SK-MEL-5 (cell line): ENCODE results near the gene SEMA5B. TPM values are rescaled to one million over a fixed set of nuclear protein-coding genes. Genes with fewer than 3 reads are reported as not detected.

Experiments used
- DNase-seq: peaks from one replicate; pipeline ENCODE4 v3.0.0-alpha.2; 2016; ENCODE audit warnings: low read depth, low spot score
- in situ Hi-C: cut with HindIII; loops from 2 replicates; pipeline ENCODE4 v1.10.0; 2016; ENCODE audit warnings: low sequenced_read_pairs, high pct_unique_total_duplicates, low pct_unique_long_range_greater_than_20kb
- total RNA-seq: library from RNA; depleted of rRNA; stranded (reverse); fragments of >200 nt; shearing (Covaris generic); gene quantifications from 2 replicates; pipeline ENCODE4 v1.2.3, GENCODE V29; 2014

The SEMA5B gene
- total RNA-seq, 1 experiment from 2014 or later: not detected

DNA sequence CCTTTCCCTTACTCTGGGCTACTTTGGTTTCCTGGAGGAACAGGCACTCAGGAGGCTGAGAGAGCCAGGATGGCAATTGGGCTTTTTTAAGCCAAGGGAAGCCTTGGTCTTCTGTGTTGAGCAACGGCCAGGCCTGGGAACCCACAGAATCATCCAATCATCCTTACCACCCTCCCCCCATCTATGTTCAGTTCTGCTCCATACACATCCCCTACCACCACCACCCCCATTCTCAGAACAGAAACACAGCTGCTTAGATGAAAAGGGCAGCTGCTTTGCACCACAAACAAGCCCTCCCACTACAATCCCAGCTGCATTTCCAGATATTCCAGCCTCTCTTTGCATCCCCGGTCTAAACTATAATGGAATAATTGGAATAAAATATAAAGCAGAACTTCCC is 21.0 kb downstream of the SEMA5B start:
- DNase-seq: no peak
- in situ Hi-C loops: no loop called here

GRCh38 chr3:123005291-123005690 is 22.3 kb downstream of the SEMA5B start:
- no peak for DNase-seq
- in situ Hi-C loops: no loop called here

DNA sequence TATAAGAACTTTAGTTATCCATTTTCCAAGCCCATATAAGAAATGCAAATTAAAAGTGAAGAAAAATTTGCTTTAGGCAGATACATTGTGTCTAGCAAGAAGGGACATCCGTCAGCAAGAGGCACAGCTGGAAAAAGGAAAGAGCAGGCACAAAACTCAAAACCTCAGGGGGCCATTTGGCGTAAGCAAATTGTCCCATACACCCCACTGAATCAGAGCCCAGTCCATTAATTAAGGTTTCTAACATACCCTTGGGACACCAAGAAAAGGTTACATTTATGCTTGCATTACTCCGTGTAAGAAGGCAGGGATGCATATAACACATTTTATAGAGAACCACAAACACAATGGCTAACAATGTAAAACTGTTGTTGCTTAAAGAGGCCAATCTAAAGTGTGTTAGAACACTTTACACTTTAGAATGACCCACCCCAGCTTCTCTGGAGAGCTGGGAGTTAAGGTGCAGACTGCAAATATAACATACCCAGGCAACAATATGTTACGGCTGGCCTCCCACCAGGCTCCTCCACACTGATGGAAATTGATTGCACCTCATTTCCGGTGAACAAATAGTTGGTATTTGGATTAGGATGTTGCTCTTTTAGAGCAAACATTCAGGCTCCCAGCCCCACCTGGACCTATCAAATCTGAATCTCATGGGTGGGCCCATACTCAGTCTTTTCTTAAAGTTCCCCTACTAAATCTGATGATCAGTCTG is 23.2 kb downstream of the SEMA5B start:
- no peak for DNase-seq
- in situ Hi-C loops: no loop called here

- no peak for DNase-seq
- in situ Hi-C loops: no loop called here
Measured at GRCh38 chr3:123002749-123003497, 24.6 kb downstream of the SEMA5B start.

GRCh38 chr3:123002100-123002748 is 25.3 kb downstream of the SEMA5B start:
- DNase-seq: no peak
- in situ Hi-C loops: no loop called here

DNA sequence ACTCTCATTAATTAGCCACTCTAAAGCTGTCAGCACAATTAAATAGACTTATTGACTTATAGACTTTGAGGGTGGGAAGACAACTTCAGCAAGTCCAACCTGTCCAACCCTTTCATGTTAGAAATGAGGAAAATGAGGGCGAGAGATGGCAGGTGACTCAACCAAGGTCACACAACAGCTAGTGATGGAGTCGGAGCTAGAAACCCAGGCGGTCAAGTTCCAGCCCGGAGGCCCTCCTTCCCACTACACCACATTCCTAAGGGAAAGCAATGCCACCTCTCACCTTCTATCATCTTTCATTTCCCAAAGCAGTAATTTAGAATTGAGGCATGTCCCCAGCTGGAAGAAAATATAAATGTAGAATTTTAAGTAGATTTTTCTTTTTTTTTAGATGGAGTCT is 28.7 kb downstream of the SEMA5B start:
- no peak for DNase-seq
- in situ Hi-C loops: no loop called here

- DNase-seq: no peak
- in situ Hi-C loops: no loop called here
Measured at GRCh38 chr3:122998206-122998605, 29.4 kb downstream of the SEMA5B start.

- in situ Hi-C loops: no loop called here
- DNase-seq: no peak
Measured at GRCh38 chr3:122996038-122996580, 31.5 kb downstream of the SEMA5B start.

- no peak for DNase-seq
- in situ Hi-C loops: no loop called here
Measured at GRCh38 chr3:122994954-122995353, 32.6 kb downstream of the SEMA5B start.

GRCh38 chr3:122993124-122993978 is 34.2 kb downstream of the SEMA5B start:
- no peak for DNase-seq

DNA sequence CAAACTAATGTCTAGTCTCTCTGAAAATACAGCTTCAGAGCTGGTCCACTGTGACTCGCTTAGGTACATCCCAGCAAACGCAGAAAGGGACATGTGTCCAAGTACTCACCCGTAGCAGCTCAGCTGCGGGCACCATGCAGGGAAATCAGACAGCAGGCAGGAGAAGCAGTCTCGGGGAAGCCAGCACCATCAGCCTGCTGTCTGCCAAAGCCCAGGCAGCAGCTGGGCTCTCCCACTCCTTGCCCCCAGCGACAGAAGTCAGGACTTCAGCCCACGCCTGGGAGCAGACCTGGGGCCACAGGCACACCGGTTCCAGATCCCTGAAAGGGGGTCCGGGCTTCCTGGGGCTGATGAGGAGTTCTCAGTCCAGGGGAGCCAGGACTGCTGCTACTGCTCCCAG is 34.9 kb downstream of the SEMA5B start:
- in situ Hi-C loops: no loop called here
- no peak for DNase-seq

More at GRCh38 chr3:122993124-122993978, 34.2 kb downstream of the SEMA5B start:
- in situ Hi-C loops: no loop called here

DNA sequence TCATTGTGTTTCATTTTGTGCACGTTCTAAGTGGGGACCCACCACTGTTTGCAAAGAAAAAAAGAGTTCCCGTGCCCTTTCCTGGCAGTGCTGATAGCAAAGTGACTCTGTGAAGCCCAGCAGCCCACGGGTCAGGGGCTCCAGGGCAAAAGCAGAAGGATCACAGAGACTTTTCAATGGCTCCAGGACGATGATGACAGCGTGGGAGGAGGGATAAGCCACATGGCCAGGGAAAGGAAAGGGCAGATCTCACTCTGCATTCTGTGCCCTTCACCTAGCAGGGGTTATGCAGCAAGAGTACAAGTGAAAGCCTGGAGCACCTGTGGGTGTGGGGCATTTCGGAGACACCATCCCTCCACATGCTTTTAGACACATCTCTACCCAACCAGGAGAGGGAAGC is 35.4 kb downstream of the SEMA5B start:
- DNase-seq: no peak

DNA sequence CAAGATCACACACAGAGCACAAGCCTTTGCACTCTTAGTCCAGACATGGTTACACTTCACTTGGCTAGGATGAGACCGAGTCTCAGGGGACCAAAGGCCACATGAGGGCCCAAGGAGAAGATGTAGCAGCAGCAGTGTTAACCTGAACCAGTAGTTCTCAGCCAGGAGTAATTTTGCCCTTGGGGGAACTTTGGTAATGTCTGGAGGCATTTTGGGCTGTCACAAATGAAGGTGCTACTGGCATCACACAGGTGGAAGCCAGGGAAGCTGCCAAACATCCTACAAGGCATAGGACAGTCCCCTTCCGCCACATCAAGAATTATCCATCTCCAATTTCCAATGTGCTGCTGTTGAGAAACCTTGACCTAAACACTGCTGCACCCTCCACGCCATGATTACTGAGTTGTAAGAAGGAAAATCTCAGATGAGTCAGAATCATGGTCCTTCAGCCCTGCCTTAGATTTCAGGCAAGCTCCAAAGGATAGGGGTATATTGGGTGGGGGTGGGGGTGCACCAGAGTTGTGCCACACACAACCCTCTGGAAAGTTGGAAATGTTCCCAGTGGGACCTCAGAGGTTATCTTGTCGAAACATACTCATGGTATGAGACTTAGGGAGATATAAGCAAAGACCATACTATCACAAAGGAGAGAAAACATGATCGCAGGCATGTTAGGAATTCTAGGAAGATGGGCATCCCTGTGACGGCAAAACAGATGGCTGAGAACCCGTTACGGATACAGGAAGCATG is 36.2 kb downstream of the SEMA5B start:
- no peak for DNase-seq
- in situ Hi-C loops: no loop called here

More for the DNA sequence above, 35.4 kb downstream of the SEMA5B start:
- in situ Hi-C loops: no loop called here

- DNase-seq: no peak
- in situ Hi-C loops: no loop called here
Measured at GRCh38 chr3:122989856-122990575, 37.5 kb downstream of the SEMA5B start.

DNA sequence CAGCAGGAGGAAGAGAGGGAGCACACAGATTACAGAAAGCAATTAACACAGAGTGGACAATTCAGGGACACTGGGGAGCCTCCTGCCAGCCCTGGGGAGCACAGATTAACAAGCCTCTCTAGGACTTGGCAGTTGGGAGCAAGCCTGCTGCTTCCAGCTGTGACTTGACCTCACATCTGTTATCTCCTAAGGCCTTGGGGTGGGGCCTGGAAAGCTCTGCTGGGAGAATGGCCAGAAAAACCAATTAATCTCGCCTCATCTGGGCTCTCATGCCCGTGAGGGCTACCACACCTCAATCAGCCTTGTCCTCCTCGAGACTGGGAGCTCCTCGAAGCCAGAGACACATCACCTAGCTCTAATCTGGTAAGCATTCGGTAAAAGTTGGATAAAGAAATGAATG is 39.1 kb downstream of the SEMA5B start:
- no peak for DNase-seq
- in situ Hi-C loops: no loop called here

- no peak for DNase-seq
- in situ Hi-C loops: no loop called here
Measured at GRCh38 chr3:122987736-122988319, 39.7 kb downstream of the SEMA5B start.
